HCT116 (cell line): ENCODE measurements around the gene SLC24A2. TPM values are rescaled to one million over a fixed set of nuclear protein-coding genes. Genes with fewer than 3 reads are reported as not detected.

Experiments used
- ATAC-seq: fragments of 200-7000 bp; cut with Tn5 transposase; 2 replicates; pipeline ENCODE4 v1.9.1; 2020; ENCODE audit warnings: mild to moderate bottlenecking, moderate library complexity
- BruUV-seq: library from RNA; stranded (reverse); fragments of 400-500 nt; replicated peaks from 2 replicates; lab custom pipeline; 2021; lab: Mats Ljungman, UMichigan
- CTCF ChIA-PET: fragments of 300-600 bp; sonication (Branson Sonifier 250); formaldehyde crosslinking; loops from one replicate; lab custom pipeline; 2021; ENCODE audit warnings: antibody characterized with exemption; lab: Charles Lee
- POLR2A ChIA-PET: fragments of 300-600, 350-600 bp; sonication (Branson Sonifier 250); formaldehyde crosslinking; loops from one replicate; lab custom pipeline; 2021; ENCODE audit warnings: antibody characterized with exemption; lab: Charles Lee
- RAD21 ChIA-PET, 2 experiments: fragments of 300-600 bp; sonication (Branson Sonifier 250); formaldehyde crosslinking; loops; one replicate each; lab custom pipeline; 2023; ENCODE audit warnings: low total read pairs in 2 of 2; ENCODE audit not compliant: uncharacterized antibody in 2 of 2, unreplicated experiment in 2 of 2, low non-redundant PET in 1 of 2; lab: Charles Lee
- DNase-seq: peaks from one replicate; pipeline ENCODE4 v3.0.0-alpha.2; 2010; ENCODE audit warnings: low read depth, low spot score
- H2AFZ ChIP-seq: fragments of 200-600 bp; shearing (Covaris generic), sonication (generic); 2 replicates; pipeline ENCODE4 v1.6.1; 2017; ENCODE audit warnings: low read depth, mixed run types, mixed read lengths, antibody characterized with exemption, low read length; ENCODE audit not compliant: poor library complexity, severe bottlenecking
- H3K27ac ChIP-seq: 2 replicates; pipeline ENCODE4 v1.5.1; 2012; ENCODE audit warnings: low read depth, low read length
- H3K27me3 ChIP-seq: fragments of 200-600 bp; sonication (generic); 2 replicates; pipeline ENCODE4 v1.6.1; 2016; ENCODE audit warnings: mixed run types, low read length, mixed read lengths; ENCODE audit not compliant: insufficient read depth
- H3K36me3 ChIP-seq, 2 experiments: fragments of 200-500 bp in 1 of 2; fragments of 200-600 bp in 1 of 2; sonication (Bioruptor generic) in 1 of 2; sonication (generic) in 1 of 2; 2 replicates each; pipeline versions ENCODE4 v1.5.1 to v1.6.1; 2014 to 2016; ENCODE audit warnings: low read length in 2 of 2, inconsistent platforms in 1 of 2, mixed read lengths in 1 of 2, mixed run types in 1 of 2; ENCODE audit not compliant: insufficient read depth in 2 of 2, control insufficient read depth in 1 of 2
- H3K4me1 ChIP-seq, 2 experiments: fragments of 200-600 bp in 1 of 2; sonication (generic) in 1 of 2; 2 replicates each; pipeline versions ENCODE4 v1.5.1 to v1.6.1; 2012 to 2017; ENCODE audit warnings: low read length in 2 of 2, inconsistent platforms in 1 of 2, mild to moderate bottlenecking in 1 of 2, mixed read lengths in 1 of 2, mixed run types in 1 of 2, moderate library complexity in 1 of 2; ENCODE audit not compliant: insufficient read depth in 2 of 2, control insufficient read depth in 1 of 2
- H3K4me2 ChIP-seq: fragments of 200-600 bp; sonication (generic); 2 replicates; pipeline ENCODE4 v1.6.1; 2017; ENCODE audit warnings: mixed run types, low read length, mixed read lengths
- H3K4me3 ChIP-seq, 2 experiments: fragments of 200-600 bp in 1 of 2; sonication (generic) in 1 of 2; replicated peaks in 1 of 2; 2 replicates each; pipeline ENCODE4 v1.5.1; 2011 to 2016; ENCODE audit warnings: low read length in 2 of 2, control low read depth in 1 of 2, low read depth in 1 of 2, mild to moderate bottlenecking in 1 of 2, mixed read lengths in 1 of 2, mixed run types in 1 of 2
- H3K79me2 ChIP-seq: fragments of 200-600 bp; sonication (generic); 2 replicates; pipeline ENCODE4 v1.6.1; 2017; ENCODE audit warnings: mild to moderate bottlenecking, mixed run types, low read length, moderate library complexity, mixed read lengths; ENCODE audit not compliant: insufficient read depth
- H3K9ac ChIP-seq: fragments of 200-600 bp; sonication (generic); 2 replicates; pipeline ENCODE4 v1.6.1; 2016; ENCODE audit warnings: low read length, mixed read lengths
- H3K9me2 ChIP-seq: fragments of 200-600 bp; sonication (generic), shearing (Covaris generic); 2 replicates; pipeline ENCODE4 v1.6.1; 2017; ENCODE audit warnings: mixed run types, mild to moderate bottlenecking, moderate library complexity; ENCODE audit not compliant: insufficient read depth
- H3K9me3 ChIP-seq, 2 experiments: fragments of 200-500 bp in 1 of 2; fragments of 200-600 bp in 1 of 2; sonication (Bioruptor generic) in 1 of 2; sonication (generic) in 1 of 2; 2 replicates each; pipeline ENCODE4 v1.6.1; 2014 to 2017; ENCODE audit warnings: low read length in 2 of 2, mixed read lengths in 2 of 2, inconsistent platforms in 1 of 2, low read depth in 1 of 2, mild to moderate bottlenecking in 1 of 2, mixed run types in 1 of 2, moderate library complexity in 1 of 2; ENCODE audit not compliant: control insufficient read depth in 1 of 2, insufficient read depth in 1 of 2
- H4K20me1 ChIP-seq: fragments of 200-600 bp; sonication (generic), shearing (Covaris generic); 2 replicates; pipeline ENCODE4 v1.6.1; 2017; ENCODE audit warnings: mixed run types, mild to moderate bottlenecking, moderate library complexity; ENCODE audit not compliant: insufficient read depth
- ELF1 ChIP-seq: IDR thresholded peaks from 2 replicates; pipeline ENCODE4 v1.6.1; 2012; ENCODE audit warnings: low read depth, borderline replicate concordance
- EZH2phosphoT487 ChIP-seq: fragments of 200-600 bp; IDR thresholded peaks from 2 replicates; pipeline ENCODE4 v1.6.1; 2018; ENCODE audit warnings: antibody characterized with exemption, borderline replicate concordance
- POLR2AphosphoS5 ChIP-seq: IDR thresholded peaks from 2 replicates; pipeline ENCODE4 v1.6.1; 2011; ENCODE audit warnings: mild to moderate bottlenecking, low read depth, low read length, moderate library complexity
- intact Hi-C: fragments of 100-400 bp; cut with micrococcal nuclease; formaldehyde crosslinking; loops from 2 replicates; pipeline ENCODE4 v1.10.0; 2022
- total RNA-seq: library from RNA; stranded (reverse); gene quantifications from one replicate; pipeline ENCODE4 v1.2.1, GENCODE V29; 2021; ENCODE audit not compliant: unreplicated experiment
- TF ChIP-seq, protein P1 (sequence below): IDR thresholded peaks from 2 replicates; pipeline ENCODE4 v1.6.1; 2012
- TF ChIP-seq, protein P2 (sequence below): IDR thresholded peaks from 2 replicates; pipeline ENCODE4 v1.6.1; 2012
- TF ChIP-seq, protein P3 (sequence below), 3 experiments: fragments of 200-600 bp in 1 of 3; sonication (generic) in 1 of 3; IDR thresholded peaks in 2 of 3; conservative IDR thresholded peaks in 1 of 3; 2 replicates each; pipeline ENCODE4 v1.5.1; 2012 to 2017; ENCODE audit warnings: low read depth in 2 of 3, low read length in 2 of 3, antibody characterized with exemption in 1 of 3, borderline replicate concordance in 1 of 3, control low read depth in 1 of 3, mild to moderate bottlenecking in 1 of 3, mixed read lengths in 1 of 3, mixed run types in 1 of 3, moderate library complexity in 1 of 3; ENCODE audit not compliant: insufficient read depth in 1 of 3
- TF ChIP-seq, protein P4 (sequence below): IDR thresholded peaks from 2 replicates; pipeline ENCODE4 v1.6.1; 2012; ENCODE audit warnings: low read depth

SLC24A2 gene
- total RNA-seq, 1 experiment from 2014 or later, result not detected

DNA sequence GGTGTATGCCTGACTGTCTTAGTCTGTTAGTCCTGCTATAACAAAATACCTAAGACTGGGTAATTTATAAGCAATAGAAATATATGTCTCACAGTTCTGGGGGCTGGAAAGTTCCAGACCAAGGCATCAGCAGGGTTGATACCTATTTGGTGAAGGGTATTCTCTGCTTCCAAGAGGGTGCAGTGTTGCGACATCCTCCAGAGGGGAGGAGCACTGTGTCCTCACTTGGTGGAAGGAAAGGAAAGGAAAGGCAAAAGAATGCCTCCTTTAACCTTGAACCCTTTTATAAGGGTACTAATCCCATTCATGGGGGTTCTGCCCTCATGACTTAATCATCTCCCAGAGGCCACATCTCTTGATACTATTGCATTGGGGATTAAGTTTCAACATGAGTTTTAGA is 42.0 kb upstream of the SLC24A2 start:
- Histone ChIP-seq H3K27ac (no peak overlapping the region), H3K9me3 (no peaks in the 10 kb centered on the region), H2AFZ (no peak overlapping the region), H3K36me3 (no peaks in the 10 kb centered on the region), H3K4me1 (no peaks in the 10 kb centered on the region), H4K20me1 (no peaks in the 10 kb centered on the region), H3K9me2 (no peaks in the 10 kb centered on the region), H3K4me3 (no peak overlapping the region), H3K27me3 (no peaks in the 10 kb centered on the region), H3K4me2 (no peak overlapping the region), H3K79me2 (no peaks in the 10 kb centered on the region), H3K9ac (no peak overlapping the region)
- intact Hi-C loops, result no loop called here
- ChIA-PET POLR2A (no interaction called here), CTCF (no interaction called here), RAD21 (no interaction called here)
- DNase-seq (no peak), ATAC-seq (no peak)
- BruUV-seq, result no TSS peak
- TF ChIP-seq, protein P1, sequence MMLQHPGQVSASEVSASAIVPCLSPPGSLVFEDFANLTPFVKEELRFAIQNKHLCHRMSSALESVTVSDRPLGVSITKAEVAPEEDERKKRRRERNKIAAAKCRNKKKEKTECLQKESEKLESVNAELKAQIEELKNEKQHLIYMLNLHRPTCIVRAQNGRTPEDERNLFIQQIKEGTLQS, result no peak
- TF ChIP-seq, protein P2, sequence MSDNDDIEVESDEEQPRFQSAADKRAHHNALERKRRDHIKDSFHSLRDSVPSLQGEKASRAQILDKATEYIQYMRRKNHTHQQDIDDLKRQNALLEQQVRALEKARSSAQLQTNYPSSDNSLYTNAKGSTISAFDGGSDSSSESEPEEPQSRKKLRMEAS, result no peak
- TF ChIP-seq POLR2AphosphoS5, result no peak
- TF ChIP-seq EZH2phosphoT487, result no peak
- TF ChIP-seq, protein P3, sequence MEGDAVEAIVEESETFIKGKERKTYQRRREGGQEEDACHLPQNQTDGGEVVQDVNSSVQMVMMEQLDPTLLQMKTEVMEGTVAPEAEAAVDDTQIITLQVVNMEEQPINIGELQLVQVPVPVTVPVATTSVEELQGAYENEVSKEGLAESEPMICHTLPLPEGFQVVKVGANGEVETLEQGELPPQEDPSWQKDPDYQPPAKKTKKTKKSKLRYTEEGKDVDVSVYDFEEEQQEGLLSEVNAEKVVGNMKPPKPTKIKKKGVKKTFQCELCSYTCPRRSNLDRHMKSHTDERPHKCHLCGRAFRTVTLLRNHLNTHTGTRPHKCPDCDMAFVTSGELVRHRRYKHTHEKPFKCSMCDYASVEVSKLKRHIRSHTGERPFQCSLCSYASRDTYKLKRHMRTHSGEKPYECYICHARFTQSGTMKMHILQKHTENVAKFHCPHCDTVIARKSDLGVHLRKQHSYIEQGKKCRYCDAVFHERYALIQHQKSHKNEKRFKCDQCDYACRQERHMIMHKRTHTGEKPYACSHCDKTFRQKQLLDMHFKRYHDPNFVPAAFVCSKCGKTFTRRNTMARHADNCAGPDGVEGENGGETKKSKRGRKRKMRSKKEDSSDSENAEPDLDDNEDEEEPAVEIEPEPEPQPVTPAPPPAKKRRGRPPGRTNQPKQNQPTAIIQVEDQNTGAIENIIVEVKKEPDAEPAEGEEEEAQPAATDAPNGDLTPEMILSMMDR (IDR thresholded peaks at IDR 0.05 in 2 of 3, conservative IDR thresholded peaks at IDR 0.05 in 1 of 3; ENCODE audit: borderline replicate concordance in 1 of 3, insufficient read depth in 1 of 3, low read depth in 2 of 3, low read length in 2 of 3), result no peak
- no peak for TF ChIP-seq ELF1
- TF ChIP-seq, protein P4, sequence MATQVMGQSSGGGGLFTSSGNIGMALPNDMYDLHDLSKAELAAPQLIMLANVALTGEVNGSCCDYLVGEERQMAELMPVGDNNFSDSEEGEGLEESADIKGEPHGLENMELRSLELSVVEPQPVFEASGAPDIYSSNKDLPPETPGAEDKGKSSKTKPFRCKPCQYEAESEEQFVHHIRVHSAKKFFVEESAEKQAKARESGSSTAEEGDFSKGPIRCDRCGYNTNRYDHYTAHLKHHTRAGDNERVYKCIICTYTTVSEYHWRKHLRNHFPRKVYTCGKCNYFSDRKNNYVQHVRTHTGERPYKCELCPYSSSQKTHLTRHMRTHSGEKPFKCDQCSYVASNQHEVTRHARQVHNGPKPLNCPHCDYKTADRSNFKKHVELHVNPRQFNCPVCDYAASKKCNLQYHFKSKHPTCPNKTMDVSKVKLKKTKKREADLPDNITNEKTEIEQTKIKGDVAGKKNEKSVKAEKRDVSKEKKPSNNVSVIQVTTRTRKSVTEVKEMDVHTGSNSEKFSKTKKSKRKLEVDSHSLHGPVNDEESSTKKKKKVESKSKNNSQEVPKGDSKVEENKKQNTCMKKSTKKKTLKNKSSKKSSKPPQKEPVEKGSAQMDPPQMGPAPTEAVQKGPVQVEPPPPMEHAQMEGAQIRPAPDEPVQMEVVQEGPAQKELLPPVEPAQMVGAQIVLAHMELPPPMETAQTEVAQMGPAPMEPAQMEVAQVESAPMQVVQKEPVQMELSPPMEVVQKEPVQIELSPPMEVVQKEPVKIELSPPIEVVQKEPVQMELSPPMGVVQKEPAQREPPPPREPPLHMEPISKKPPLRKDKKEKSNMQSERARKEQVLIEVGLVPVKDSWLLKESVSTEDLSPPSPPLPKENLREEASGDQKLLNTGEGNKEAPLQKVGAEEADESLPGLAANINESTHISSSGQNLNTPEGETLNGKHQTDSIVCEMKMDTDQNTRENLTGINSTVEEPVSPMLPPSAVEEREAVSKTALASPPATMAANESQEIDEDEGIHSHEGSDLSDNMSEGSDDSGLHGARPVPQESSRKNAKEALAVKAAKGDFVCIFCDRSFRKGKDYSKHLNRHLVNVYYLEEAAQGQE, result no peak
- TF ChIP-seq, all 23 proteins: peak for 0
